Suprapubic skin (tissue), 4 donors: ENCODE data around the gene SLCO4A1. TPM values are rescaled to one million over a fixed set of nuclear protein-coding genes. Genes with fewer than 3 reads are reported as not detected.

ENCODE experiments used
- DNase-seq, 2 donors: peaks; one replicate each; pipeline ENCODE4 v3.0.0-alpha.2; 2019; ENCODE audit warnings: low spot score in 2 of 2
- H3K27ac ChIP-seq: fragments of 200-600 bp; sonication (generic); one replicate; pipeline ENCODE4 v1.5.1; 2019
- H3K27me3 ChIP-seq: fragments of 200-600 bp; sonication (generic); one replicate; pipeline ENCODE4 v1.5.1; 2019
- H3K36me3 ChIP-seq: fragments of 200-600 bp; sonication (generic); one replicate; pipeline ENCODE4 v1.5.1; 2019
- H3K4me1 ChIP-seq: fragments of 200-600 bp; sonication (generic); one replicate; pipeline ENCODE4 v1.5.1; 2019
- H3K4me3 ChIP-seq: fragments of 200-600 bp; sonication (generic); one replicate; pipeline ENCODE4 v1.5.1; 2019; ENCODE audit warnings: mild to moderate bottlenecking
- H3K9me3 ChIP-seq: fragments of 200-600 bp; sonication (generic); one replicate; pipeline ENCODE4 v1.5.1; 2019
- CTCF ChIP-seq, 2 donors: fragments of 200-600 bp in 1 of 2; fragments of 450-650 bp in 1 of 2; sonication (generic) in 1 of 2; IDR thresholded peaks; one replicate each; pipeline ENCODE4 v1.5.1; 2016 to 2019; ENCODE audit warnings: antibody characterized with exemption in 2 of 2, mild to moderate bottlenecking in 1 of 2, moderate library complexity in 1 of 2
- EP300 ChIP-seq: sonication (generic); formaldehyde crosslinking; IDR thresholded peaks from one replicate; pipeline ENCODE4 v1.6.1; 2017; ENCODE audit warnings: antibody characterized with exemption
- POLR2A ChIP-seq, 2 donors: fragments of 450-650 bp; IDR thresholded peaks; one replicate each; pipeline ENCODE4 v1.6.1; 2017; ENCODE audit warnings: antibody characterized with exemption in 2 of 2, mild to moderate bottlenecking in 2 of 2, moderate library complexity in 2 of 2
- POLR2AphosphoS5 ChIP-seq, 3 donors: sonication (generic); formaldehyde crosslinking; IDR thresholded peaks; one replicate each; pipeline ENCODE4 v1.6.1; 2017; ENCODE audit warnings: antibody characterized with exemption in 3 of 3
- WGBS: methylation state at CpG from one replicate; pipeline ENCODE4 v1.1.5; 2018; 5-methylcytosine and 5-hydroxymethylcytosine counted together
- total RNA-seq, 4 donors: library from RNA; depleted of rRNA; stranded (reverse); fragments of >200 nt; gene quantifications; one replicate each; pipeline ENCODE4 v1.1.0, GENCODE V29; 2016

The SLCO4A1 gene
- total RNA-seq, 4 donors from 2014 or later = 50.2 to 59.1 (median 52.7) TPM

- DNase-seq = peak; percentile 96 to 97
- H3K27ac ChIP-seq = peak overlapping the region; percentile 92
- H3K9me3 ChIP-seq = no peaks in the 10 kb centered on the region
- peaks cover 51% of the 10 kb centered on the region for H3K4me1 ChIP-seq
- no peak for TF ChIP-seq CTCF (IDR thresholded peaks at IDR 0.05)
- peak in 1 of 2 donors; percentile 40 for TF ChIP-seq POLR2A (IDR thresholded peaks at IDR 0.05)
- peak; percentile 72 for TF ChIP-seq EP300
- TF ChIP-seq POLR2AphosphoS5 (IDR thresholded peaks at IDR 0.05) = peak; percentile 91 to 98 (median 94)
- no peaks in the 10 kb centered on the region for H3K27me3 ChIP-seq
- no peaks in the 10 kb centered on the region for H3K36me3 ChIP-seq
- 9% methylated on average over 16 of the region's 44 CpGs for WGBS
- peak overlapping the region; percentile 30 for H3K4me3 ChIP-seq
These were observed 10.0 kb downstream of the SLCO4A1 start for GRCh38 chr20:62652041-62652893.

GRCh38 chr20:62652894-62653305, 10.6 kb downstream of the SLCO4A1 start:
- peak overlapping the region; percentile 92 for H3K27ac ChIP-seq
- H3K4me3 ChIP-seq = peak overlapping the region; percentile 30
- H3K4me1 ChIP-seq = peaks cover 45% of the 10 kb centered on the region
- DNase-seq = no peak
- no peaks in the 10 kb centered on the region for H3K36me3 ChIP-seq
- H3K9me3 ChIP-seq = no peaks in the 10 kb centered on the region
- 84% methylated on average over 5 of the region's 20 CpGs for WGBS
- no peaks in the 10 kb centered on the region for H3K27me3 ChIP-seq
- no peak for TF ChIP-seq CTCF (IDR thresholded peaks at IDR 0.05)

DNA sequence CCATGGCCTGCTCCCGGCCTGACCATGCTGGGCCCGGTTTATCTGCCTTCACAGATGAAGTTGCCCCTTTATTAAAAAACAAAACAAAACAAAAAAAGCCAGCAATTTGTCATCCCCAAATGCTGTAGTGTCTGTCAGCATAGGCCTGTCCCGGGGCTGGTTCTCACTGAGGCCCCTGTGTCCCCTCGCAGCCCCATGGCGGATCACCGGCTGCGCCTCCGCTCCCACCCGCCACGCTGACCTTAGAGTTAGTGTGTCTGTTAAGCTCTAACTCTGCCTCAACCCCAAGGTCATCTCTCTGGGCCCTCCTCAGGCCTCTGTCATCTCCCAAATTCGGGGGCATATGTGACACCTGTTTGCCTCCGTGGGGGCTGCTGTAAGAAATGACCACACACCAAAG, 11.1 kb downstream of the SLCO4A1 start:
- WGBS = 93% methylated on average over 12 of the region's 12 CpGs
- no peaks in the 10 kb centered on the region for H3K9me3 ChIP-seq
- H3K4me1 ChIP-seq = peaks cover 40% of the 10 kb centered on the region
- no peak for DNase-seq
- peak overlapping the region; percentile 92 for H3K27ac ChIP-seq
- H3K4me3 ChIP-seq = no peak overlapping the region
- H3K27me3 ChIP-seq = no peaks in the 10 kb centered on the region
- TF ChIP-seq EP300 (no peak), CTCF (IDR thresholded peaks at IDR 0.05) (no peak), POLR2A (IDR thresholded peaks at IDR 0.05) (no peak), POLR2AphosphoS5 (IDR thresholded peaks at IDR 0.05) (no peak)
- H3K36me3 ChIP-seq = no peaks in the 10 kb centered on the region

- Histone ChIP-seq H3K4me3 (no peak overlapping the region), H3K9me3 (no peaks in the 10 kb centered on the region), H3K27ac (no peak overlapping the region), H3K4me1 (peaks cover 36% of the 10 kb centered on the region), H3K36me3 (no peaks in the 10 kb centered on the region), H3K27me3 (no peaks in the 10 kb centered on the region)
- DNase-seq = no peak
- TF ChIP-seq EP300 (no peak), POLR2A (IDR thresholded peaks at IDR 0.05) (no peak), POLR2AphosphoS5 (IDR thresholded peaks at IDR 0.05) (no peak), CTCF (IDR thresholded peaks at IDR 0.05) (no peak)
- 82% methylated on average over 9 of the region's 24 CpGs for WGBS
These were observed 11.8 kb downstream of the SLCO4A1 start for GRCh38 chr20:62653951-62654685.
